Body of pancreas (tissue), 4 donors: ENCODE data around the gene ACVR1C. TPM values are rescaled to one million over a fixed set of nuclear protein-coding genes. Genes with fewer than 3 reads are reported as not detected.

ENCODE experiments used
- ATAC-seq: fragments of 150-250 bp; one replicate; pipeline ENCODE4 v1.9.1; 2016
- DNase-seq, 4 donors: peaks; one replicate each; pipeline ENCODE4 v3.0.0-alpha.2; 2019
- H3K27ac ChIP-seq, 4 donors: fragments of 200-600 bp; sonication (generic); 1 replicate in 3 of 4; 2 replicates in 1 of 4; pipeline versions ENCODE4 v1.5.1 to v1.6.1; 2016 to 2019; ENCODE audit warnings: mild to moderate bottlenecking in 1 of 4, mixed read lengths in 1 of 4, moderate library complexity in 1 of 4
- H3K27me3 ChIP-seq, 2 donors: fragments of 200-600 bp; sonication (generic); one replicate each; pipeline ENCODE4 v1.6.0; 2016; ENCODE audit warnings: mild to moderate bottlenecking in 1 of 2
- H3K36me3 ChIP-seq, 2 donors: fragments of 200-600 bp; sonication (generic); replicated peaks in 1 of 2; 2 replicates each; pipeline ENCODE4 v1.5.1; 2016; ENCODE audit warnings: low read depth in 2 of 2; ENCODE audit not compliant: insufficient read depth in 1 of 2
- H3K4me1 ChIP-seq: fragments of 200-600 bp; sonication (generic); one replicate; pipeline ENCODE4 v1.6.0; 2016
- H3K4me3 ChIP-seq, 2 donors: fragments of 200-600 bp; sonication (generic); 1 replicate in 1 of 2; 2 replicates in 1 of 2; pipeline ENCODE4 v1.5.1; 2016 to 2019
- H3K9me3 ChIP-seq, 3 donors: fragments of 200-600 bp; sonication (generic); 1 replicate in 2 of 3; 2 replicates in 1 of 3; pipeline ENCODE4 v1.5.1; 2016
- CTCF ChIP-seq, 7 experiments: fragments of 450-650 bp in 4 of 7; fragments of 200-600 bp in 3 of 7; sonication (generic) in 3 of 7; IDR thresholded peaks; one replicate each; pipeline ENCODE4 v1.5.1; 2016 to 2019; ENCODE audit warnings: antibody characterized with exemption in 7 of 7
- POLR2A ChIP-seq, 3 donors: fragments of 450-650 bp; IDR thresholded peaks; one replicate each; pipeline ENCODE4 v1.6.1; 2016; ENCODE audit warnings: antibody characterized with exemption in 3 of 3, mild to moderate bottlenecking in 2 of 3
- WGBS, 2 donors: methylation state at CpG; one replicate each; pipeline ENCODE4 v1.1.5; 2017; 5-methylcytosine and 5-hydroxymethylcytosine counted together
- intact Hi-C: fragments of 100-400 bp; cut with DNase I; formaldehyde crosslinking; loops from one replicate; pipeline ENCODE4 v1.15.1; 2023
- total RNA-seq, 2 donors: library from RNA; depleted of rRNA; stranded (reverse); fragments of >200 nt; gene quantifications; one replicate each; pipeline ENCODE4 v1.1.0, GENCODE V29; 2016

ACVR1C gene
- total RNA-seq, 2 donors from 2014 or later = 1.6 to 6.6 TPM

DNA sequence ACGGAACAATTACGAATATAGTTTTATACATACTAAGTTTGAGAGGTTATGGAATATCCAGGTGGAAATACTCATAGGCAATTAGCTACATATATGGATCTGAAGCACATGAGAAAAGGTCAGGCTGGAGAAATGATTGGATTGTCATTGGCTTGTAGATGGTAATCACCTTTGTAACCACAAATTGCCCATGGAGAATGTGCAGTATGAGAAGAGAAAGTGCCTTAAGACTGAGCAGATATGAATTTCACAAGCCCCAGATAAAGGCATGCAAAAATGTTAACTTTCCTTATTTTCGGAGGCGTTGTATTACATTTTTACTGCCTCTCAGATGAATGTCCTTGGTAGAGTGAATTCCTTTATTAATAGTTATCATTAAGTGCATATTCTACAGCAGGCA, 33.1 kb upstream of the ACVR1C start:
- ATAC-seq (no peak), DNase-seq (no peak)

DNA sequence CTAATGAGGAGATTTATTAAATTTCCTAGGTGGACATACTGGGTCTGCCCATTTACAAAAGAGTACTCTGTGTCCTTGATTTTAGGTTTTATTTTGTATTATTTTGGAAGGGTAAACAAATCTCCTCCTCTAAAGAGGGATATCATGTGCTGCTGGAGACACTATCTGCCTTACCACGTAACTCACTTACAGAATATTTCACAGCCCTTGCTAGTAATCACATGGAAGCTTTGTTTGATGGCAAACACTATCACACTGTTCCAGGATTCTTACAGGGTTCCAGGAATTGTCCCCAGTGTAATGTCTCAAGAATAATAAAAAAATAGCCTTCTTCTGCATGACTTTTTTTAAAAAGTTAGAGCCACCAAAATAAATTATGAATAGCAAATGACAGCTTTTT, 29.2 kb upstream of the ACVR1C start:
- no peak overlapping the region for H3K27ac ChIP-seq
- H3K4me1 ChIP-seq = no peaks in the 10 kb centered on the region
- 78 to 80% methylated on average over 1 of the region's 1 CpG for WGBS, 2 donors
- DNase-seq (no peak), ATAC-seq (no peak)
- no peak for TF ChIP-seq CTCF (IDR thresholded peaks at IDR 0.05)
- TF ChIP-seq POLR2A (IDR thresholded peaks at IDR 0.05) = no peak
- intact Hi-C loops = no loop called here
- no peak overlapping the region for H3K4me3 ChIP-seq
- H3K27me3 ChIP-seq = no peaks in the 10 kb centered on the region
- H3K36me3 ChIP-seq = no peaks in the 10 kb centered on the region
- no peaks in the 10 kb centered on the region for H3K9me3 ChIP-seq

More for the DNA sequence above, 33.1 kb upstream of the ACVR1C start:
- Histone ChIP-seq H3K4me1 (no peaks in the 10 kb centered on the region), H3K9me3 (no peaks in the 10 kb centered on the region), H3K27ac (no peak overlapping the region), H3K36me3 (no peaks in the 10 kb centered on the region), H3K4me3 (no peak overlapping the region), H3K27me3 (no peaks in the 10 kb centered on the region)
- intact Hi-C loops = no loop called here
- 68 to 80% methylated on average over 4 of the region's 4 CpGs for WGBS, 2 donors
- TF ChIP-seq POLR2A (IDR thresholded peaks at IDR 0.05) (no peak), CTCF (IDR thresholded peaks at IDR 0.05) (no peak)

DNA sequence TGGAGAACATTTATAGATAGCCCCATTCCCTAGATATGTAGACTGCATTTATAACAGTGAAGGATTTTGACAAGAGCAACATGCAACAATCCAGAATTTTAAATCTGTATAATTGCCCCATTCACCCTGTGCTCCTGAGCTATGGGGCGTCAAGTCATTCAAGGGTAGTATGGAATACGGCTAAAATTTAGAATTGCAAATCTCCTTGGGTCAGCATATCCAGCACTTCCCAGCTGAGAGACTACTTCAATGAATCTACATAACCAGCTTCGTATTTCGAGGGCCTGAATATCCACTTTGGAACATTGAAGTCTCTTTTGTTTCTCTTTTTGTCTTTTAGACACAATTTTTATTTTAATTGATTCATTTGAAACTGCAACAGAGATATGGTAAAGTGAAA, 28.4 kb upstream of the ACVR1C start:
- H3K36me3 ChIP-seq = no peaks in the 10 kb centered on the region
- no peak overlapping the region for H3K27ac ChIP-seq
- no peak for ATAC-seq
- intact Hi-C loops = no loop called here
- H3K27me3 ChIP-seq = no peaks in the 10 kb centered on the region
- no peak for TF ChIP-seq CTCF (IDR thresholded peaks at IDR 0.05)
- no peak for TF ChIP-seq POLR2A (IDR thresholded peaks at IDR 0.05)
- DNase-seq = no peak
- no peak overlapping the region for H3K4me3 ChIP-seq
- 79 to 86% methylated on average over 4 of the region's 4 CpGs for WGBS, 2 donors
- no peaks in the 10 kb centered on the region for H3K4me1 ChIP-seq
- no peaks in the 10 kb centered on the region for H3K9me3 ChIP-seq

DNA sequence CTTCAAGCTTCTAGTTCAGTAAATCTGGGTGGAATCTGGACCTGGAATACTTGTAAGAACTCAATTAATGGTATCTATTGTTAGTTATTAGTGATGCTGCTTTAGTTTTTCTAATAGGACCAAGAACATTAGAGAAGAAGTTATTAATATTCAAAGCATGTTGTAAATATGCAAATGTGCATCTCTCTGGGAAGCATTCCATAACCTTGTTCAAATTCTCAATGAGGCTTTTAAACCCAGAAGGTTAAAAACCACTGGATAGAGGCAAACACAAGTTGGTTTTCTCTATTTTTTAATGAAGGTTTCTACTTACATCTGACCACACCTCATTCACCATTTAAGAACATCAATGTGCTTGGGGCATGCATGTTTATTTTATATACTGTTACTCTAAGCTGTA, 16.1 kb upstream of the ACVR1C start:
- no peak for ATAC-seq
- intact Hi-C loops = no loop called here

More for the DNA sequence above, 16.1 kb upstream of the ACVR1C start:
- no peaks in the 10 kb centered on the region for H3K27me3 ChIP-seq
- H3K4me3 ChIP-seq = no peak overlapping the region
- no peaks in the 10 kb centered on the region for H3K4me1 ChIP-seq
- H3K27ac ChIP-seq = no peak overlapping the region
- no peak for DNase-seq
- H3K9me3 ChIP-seq = no peaks in the 10 kb centered on the region
- TF ChIP-seq CTCF (IDR thresholded peaks at IDR 0.05) = no peak
- H3K36me3 ChIP-seq = no peaks in the 10 kb centered on the region
